ENCODE measurements around the gene PHRF1.

The PHRF1 gene

GRCh38 chr11:603154-603553 is 26.9 kb downstream of the PHRF1 start:
- DNase-seq, result no peak

GRCh38 chr11:605286-606129 is 29.2 kb downstream of the PHRF1 start:
- DNase-seq, result no peak

- DNase-seq, result no peak
These were observed 30.0 kb downstream of the PHRF1 start for GRCh38 chr11:606245-606644.

GRCh38 chr11:607020-607780 is 30.9 kb downstream of the PHRF1 start:
- DNase-seq, result no peak

GRCh38 chr11:607971-608659 is 31.8 kb downstream of the PHRF1 start:
- DNase-seq, result no peak

GRCh38 chr11:608791-609251 is 32.6 kb downstream of the PHRF1 start:
- DNase-seq, result no peak

GRCh38 chr11:609341-609811 is 33.1 kb downstream of the PHRF1 start:
- no peak for DNase-seq

- no peak for DNase-seq
These were observed 34.0 kb downstream of the PHRF1 start for GRCh38 chr11:610146-610801.

GRCh38 chr11:611001-611996 is 35.0 kb downstream of the PHRF1 start:
- DNase-seq, result no peak

- no peak for DNase-seq
These were observed 36.1 kb downstream of the PHRF1 start for GRCh38 chr11:612201-612960.

- DNase-seq, result no peak
These were observed 36.7 kb downstream of the PHRF1 start for GRCh38 chr11:612961-613300.

GRCh38 chr11:613369-613968 is 37.2 kb downstream of the PHRF1 start:
- peak; percentile 60 for DNase-seq

- no peak for DNase-seq
These were observed 37.9 kb downstream of the PHRF1 start for GRCh38 chr11:614021-614622.

- no peak for DNase-seq
These were observed 38.6 kb downstream of the PHRF1 start for GRCh38 chr11:614623-615503.

GRCh38 chr11:615504-616319 is 39.4 kb downstream of the PHRF1 start, which contains the start of gene IRF7:
TSS of gene IRF7 (minus strand) at chr11:615950. CDS start at chr11:615364, 586 bp downstream.
- DNase-seq, result peak; percentile 84

GRCh38 chr11:616320-617198 is 40.3 kb downstream of the PHRF1 start:
- DNase-seq, result no peak

All from NCI-H1048 (cell line).